ENCODE data around the gene KLHL7.

DNA sequence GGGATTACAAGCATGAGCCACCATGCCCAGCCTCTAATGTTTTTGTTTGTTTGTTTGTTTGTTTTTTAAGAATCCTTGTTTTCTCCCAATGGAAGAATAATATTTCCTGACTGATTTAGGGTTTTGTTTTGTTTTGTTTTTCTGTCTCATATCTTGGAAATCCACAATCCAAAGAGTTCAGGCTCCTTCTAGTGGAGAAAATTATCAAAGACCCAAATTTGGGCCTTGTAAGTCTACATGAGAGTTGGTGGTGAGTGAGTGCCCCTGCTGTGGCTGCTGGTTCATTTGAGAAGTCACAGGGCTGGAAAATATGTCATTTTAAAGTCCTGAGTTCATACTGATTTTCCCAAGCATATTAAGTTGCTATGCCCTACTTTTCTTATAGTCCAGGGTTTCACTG lies 33.5 kb upstream of the KLHL7 start:
- TF ChIP-seq GATA3 (IDR thresholded peaks at IDR 0.05; ENCODE audit: low read depth, low read length) (no peak), GATA2 (IDR thresholded peaks at IDR 0.05; ENCODE audit: low read depth, low read length) (no peak)

Measured in SH-SY5Y (cell line).